Measurements from ENCODE around the gene TIMMDC1.

Gene TIMMDC1

GRCh38 chr3:119498186-119499011 lies at the start of gene TIMMDC1:
Gene TIMMDC1, plus strand, starts transcription at chr3:119498547. Its CDS starts 187 bp downstream, at chr3:119498734.
- Histone ChIP-seq H3K9ac (ENCODE audit: low read length) (peak within 1 kb of the TSS; percentile 98), H3K4me1 (ENCODE audit: control insufficient read depth, insufficient read depth, low read length) (peaks cover 11% of the 10 kb centered on the region), H3K4me3 (ENCODE audit: low read length) (peak within 1 kb of the TSS; percentile 97), H3K36me3 (ENCODE audit: control insufficient read depth, insufficient read depth, low read length) (no peaks in the 10 kb centered on the region), H3K27ac (ENCODE audit: low read depth, low read length) (peak within 1 kb of the TSS; percentile 96), H3K27me3 (ENCODE audit: control insufficient read depth, insufficient read depth, low read length) (no peaks in the 10 kb centered on the region)

- H3K9ac ChIP-seq (ENCODE audit: low read length) = no peak overlapping the region
- no peak overlapping the region for H3K4me3 ChIP-seq (ENCODE audit: low read length)
- no peaks in the 10 kb centered on the region for H3K27me3 ChIP-seq (ENCODE audit: control insufficient read depth, insufficient read depth, low read length)
- H3K36me3 ChIP-seq (ENCODE audit: control insufficient read depth, insufficient read depth, low read length) = peaks cover 24% of the 10 kb centered on the region
- no peaks in the 10 kb centered on the region for H3K4me1 ChIP-seq (ENCODE audit: control insufficient read depth, insufficient read depth, low read length)
- no peak overlapping the region for H3K27ac ChIP-seq (ENCODE audit: low read depth, low read length)
Observed at GRCh38 chr3:119453822-119454221, 44.5 kb upstream of the TIMMDC1 start.

GRCh38 chr3:119456469-119456868 lies 41.9 kb upstream of the TIMMDC1 start:
- Histone ChIP-seq H3K36me3 (ENCODE audit: control insufficient read depth, insufficient read depth, low read length) (peaks cover 25% of the 10 kb centered on the region), H3K9ac (ENCODE audit: low read length) (no peak overlapping the region), H3K4me1 (ENCODE audit: control insufficient read depth, insufficient read depth, low read length) (no peaks in the 10 kb centered on the region), H3K4me3 (ENCODE audit: low read length) (no peak overlapping the region), H3K27me3 (ENCODE audit: control insufficient read depth, insufficient read depth, low read length) (no peaks in the 10 kb centered on the region), H3K27ac (ENCODE audit: low read depth, low read length) (no peak overlapping the region)

- Histone ChIP-seq H3K4me1 (ENCODE audit: control insufficient read depth, insufficient read depth, low read length) (peaks cover 3% of the 10 kb centered on the region), H3K4me3 (ENCODE audit: low read length) (no peak overlapping the region), H3K9ac (ENCODE audit: low read length) (no peak overlapping the region), H3K27ac (ENCODE audit: low read depth, low read length) (no peak overlapping the region), H3K27me3 (ENCODE audit: control insufficient read depth, insufficient read depth, low read length) (no peaks in the 10 kb centered on the region), H3K36me3 (ENCODE audit: control insufficient read depth, insufficient read depth, low read length) (peaks cover 25% of the 10 kb centered on the region)
Observed at GRCh38 chr3:119457246-119457645, 41.1 kb upstream of the TIMMDC1 start.

- peaks cover 6% of the 10 kb centered on the region for H3K4me1 ChIP-seq (ENCODE audit: control insufficient read depth, insufficient read depth, low read length)
Observed at GRCh38 chr3:119463171-119464169, 34.9 kb upstream of the TIMMDC1 start, which contains the start of gene TMEM39A. Gene TMEM39A, minus strand, starts transcription at chr3:119463615. Its CDS starts 1,541 bp downstream, at chr3:119462074.

GRCh38 chr3:119468041-119468440 lies 30.3 kb upstream of the TIMMDC1 start:
- H3K36me3 ChIP-seq (ENCODE audit: control insufficient read depth, insufficient read depth, low read length) = no peaks in the 10 kb centered on the region
- H3K4me1 ChIP-seq (ENCODE audit: control insufficient read depth, insufficient read depth, low read length) = peaks cover 7% of the 10 kb centered on the region
- no peak overlapping the region for H3K9ac ChIP-seq (ENCODE audit: low read length)
- H3K27me3 ChIP-seq (ENCODE audit: control insufficient read depth, insufficient read depth, low read length) = no peaks in the 10 kb centered on the region
- peak overlapping the region; percentile 92 for H3K4me3 ChIP-seq (ENCODE audit: low read length)
- peak overlapping the region; percentile 12 for H3K27ac ChIP-seq (ENCODE audit: low read depth, low read length)

More at GRCh38 chr3:119463171-119464169, 34.9 kb upstream of the TIMMDC1 start, which contains the start of gene TMEM39A:
- Histone ChIP-seq H3K27me3 (ENCODE audit: control insufficient read depth, insufficient read depth, low read length) (no peaks in the 10 kb centered on the region), H3K9ac (ENCODE audit: low read length) (peak within 1 kb of the TSS; percentile 57), H3K4me3 (ENCODE audit: low read length) (peak within 1 kb of the TSS; percentile 79), H3K36me3 (ENCODE audit: control insufficient read depth, insufficient read depth, low read length) (peaks cover 4% of the 10 kb centered on the region), H3K27ac (ENCODE audit: low read depth, low read length) (peak within 1 kb of the TSS; percentile 95)

- H3K4me1 ChIP-seq (ENCODE audit: control insufficient read depth, insufficient read depth, low read length) = peaks cover 3% of the 10 kb centered on the region
- peak overlapping the region; percentile 92 for H3K4me3 ChIP-seq (ENCODE audit: low read length)
- H3K27ac ChIP-seq (ENCODE audit: low read depth, low read length) = no peak overlapping the region
- no peaks in the 10 kb centered on the region for H3K27me3 ChIP-seq (ENCODE audit: control insufficient read depth, insufficient read depth, low read length)
- peak overlapping the region; percentile 45 for H3K9ac ChIP-seq (ENCODE audit: low read length)
- no peaks in the 10 kb centered on the region for H3K36me3 ChIP-seq (ENCODE audit: control insufficient read depth, insufficient read depth, low read length)
Observed at GRCh38 chr3:119469418-119470189, 28.7 kb upstream of the TIMMDC1 start.

- no peaks in the 10 kb centered on the region for H3K27me3 ChIP-seq (ENCODE audit: control insufficient read depth, insufficient read depth, low read length)
- no peak overlapping the region for H3K4me3 ChIP-seq (ENCODE audit: low read length)
- no peaks in the 10 kb centered on the region for H3K36me3 ChIP-seq (ENCODE audit: control insufficient read depth, insufficient read depth, low read length)
- H3K9ac ChIP-seq (ENCODE audit: low read length) = no peak overlapping the region
- peaks cover 3% of the 10 kb centered on the region for H3K4me1 ChIP-seq (ENCODE audit: control insufficient read depth, insufficient read depth, low read length)
- H3K27ac ChIP-seq (ENCODE audit: low read depth, low read length) = no peak overlapping the region
Observed at GRCh38 chr3:119470866-119471265, 27.5 kb upstream of the TIMMDC1 start.

GRCh38 chr3:119481079-119481478 lies 17.3 kb upstream of the TIMMDC1 start:
- Histone ChIP-seq H3K27ac (ENCODE audit: low read depth, low read length) (no peak overlapping the region), H3K36me3 (ENCODE audit: control insufficient read depth, insufficient read depth, low read length) (peaks cover 11% of the 10 kb centered on the region), H3K9ac (ENCODE audit: low read length) (no peak overlapping the region), H3K4me3 (ENCODE audit: low read length) (no peak overlapping the region), H3K27me3 (ENCODE audit: control insufficient read depth, insufficient read depth, low read length) (no peaks in the 10 kb centered on the region), H3K4me1 (ENCODE audit: control insufficient read depth, insufficient read depth, low read length) (no peaks in the 10 kb centered on the region)

- no peak overlapping the region for H3K9ac ChIP-seq (ENCODE audit: low read length)
- no peaks in the 10 kb centered on the region for H3K4me1 ChIP-seq (ENCODE audit: control insufficient read depth, insufficient read depth, low read length)
- no peak overlapping the region for H3K27ac ChIP-seq (ENCODE audit: low read depth, low read length)
- H3K36me3 ChIP-seq (ENCODE audit: control insufficient read depth, insufficient read depth, low read length) = peaks cover 7% of the 10 kb centered on the region
- no peak overlapping the region for H3K4me3 ChIP-seq (ENCODE audit: low read length)
- no peaks in the 10 kb centered on the region for H3K27me3 ChIP-seq (ENCODE audit: control insufficient read depth, insufficient read depth, low read length)
Observed at GRCh38 chr3:119483101-119483500, 15.2 kb upstream of the TIMMDC1 start.

- Histone ChIP-seq H3K4me1 (ENCODE audit: control insufficient read depth, insufficient read depth, low read length) (no peaks in the 10 kb centered on the region), H3K36me3 (ENCODE audit: control insufficient read depth, insufficient read depth, low read length) (peaks cover 7% of the 10 kb centered on the region), H3K27ac (ENCODE audit: low read depth, low read length) (no peak overlapping the region), H3K4me3 (ENCODE audit: low read length) (no peak overlapping the region), H3K9ac (ENCODE audit: low read length) (no peak overlapping the region), H3K27me3 (ENCODE audit: control insufficient read depth, insufficient read depth, low read length) (no peaks in the 10 kb centered on the region)
Observed at GRCh38 chr3:119485563-119485962, 12.8 kb upstream of the TIMMDC1 start.
